NCI-H1092 (cell line): ENCODE results near the gene L2HGDH.
"Not testable (repeated sequence)": the region's sequence is repeated elsewhere in the genome, so short reads cannot be mapped to it uniquely, and the experiment has no call there.

Experiments
- DNase-seq: peaks from one replicate; lab custom pipeline; 2025; lab: John Stamatoyannopoulos, UW

Gene L2HGDH

GRCh38 chr14:50339178-50339804 lies 27.3 kb upstream of the L2HGDH start:
- no peak for DNase-seq

GRCh38 chr14:50338587-50338986 lies 26.6 kb upstream of the L2HGDH start:
- DNase-seq: no peak

GRCh38 chr14:50335989-50336824 lies 24.2 kb upstream of the L2HGDH start:
- no peak for DNase-seq

- peak; percentile 75 for DNase-seq
Measured at GRCh38 chr14:50335389-50335788, 23.4 kb upstream of the L2HGDH start.

GRCh38 chr14:50334211-50334610 lies 22.2 kb upstream of the L2HGDH start:
- DNase-seq: no peak

GRCh38 chr14:50333014-50333509 lies 21.0 kb upstream of the L2HGDH start:
- DNase-seq: no peak

GRCh38 chr14:50331596-50331995 lies 19.6 kb upstream of the L2HGDH start:
- no peak for DNase-seq

GRCh38 chr14:50321009-50321660 lies 9.1 kb upstream of the L2HGDH start:
- peak; percentile 51 for DNase-seq

GRCh38 chr14:50320283-50320682 lies 8.3 kb upstream of the L2HGDH start:
- DNase-seq: no peak

GRCh38 chr14:50319721-50320120 lies 7.7 kb upstream of the L2HGDH start:
- no peak for DNase-seq

GRCh38 chr14:50319293-50319692 lies 7.3 kb upstream of the L2HGDH start:
- no peak for DNase-seq

GRCh38 chr14:50318031-50318626 lies 6.1 kb upstream of the L2HGDH start:
- DNase-seq: no peak

- not testable (repeated sequence) for DNase-seq
Measured at GRCh38 chr14:50314098-50314497, 2.1 kb upstream of the L2HGDH start.

GRCh38 chr14:50312734-50313054 lies 665 bp upstream of the L2HGDH start:
- DNase-seq: no peak

- no peak for DNase-seq
Measured at GRCh38 chr14:50311337-50311971, 575 bp downstream of the L2HGDH start.

- DNase-seq: no peak
Measured at GRCh38 chr14:50310445-50310844, 1.6 kb downstream of the L2HGDH start.

GRCh38 chr14:50308363-50308915 lies 3.6 kb downstream of the L2HGDH start:
- no peak for DNase-seq

- no peak for DNase-seq
Measured at GRCh38 chr14:50303744-50304471, 8.1 kb downstream of the L2HGDH start.

GRCh38 chr14:50301914-50302313 lies 10.1 kb downstream of the L2HGDH start:
- no peak for DNase-seq

GRCh38 chr14:50299585-50299984 lies 12.4 kb downstream of the L2HGDH start:
- no peak for DNase-seq

GRCh38 chr14:50290306-50290705 lies 21.7 kb downstream of the L2HGDH start:
- DNase-seq: no peak
